Fibroblast of lung (primary cell): ENCODE measurements around the gene NEBL.

ENCODE experiments used
- CTCF ChIP-seq, 2 donors: IDR thresholded peaks in 1 of 2; conservative IDR thresholded peaks in 1 of 2; 1 replicate in 1 of 2; 2 replicates in 1 of 2; pipeline ENCODE4 v1.5.1; 2011 to 2012; ENCODE audit warnings: low read length in 2 of 2, control low read depth in 1 of 2, inconsistent platforms in 1 of 2, low read depth in 1 of 2, mild to moderate bottlenecking in 1 of 2
- EZH2 ChIP-seq: IDR thresholded peaks from 2 replicates; pipeline ENCODE4 v1.5.1; 2012; ENCODE audit warnings: low read length, control low read depth, mild to moderate bottlenecking; ENCODE audit errors: missing control alignments

GRCh38 chr10:20897146-20897825, at the start of gene NEBL:
- no peak for TF ChIP-seq CTCF (conservative IDR thresholded peaks at IDR 0.05 in 1 of 2, IDR thresholded peaks at IDR 0.05 in 1 of 2; ENCODE audit: low read depth in 1 of 2, low read length in 2 of 2)
- no peak for TF ChIP-seq EZH2
